HG03159 (cell line): ENCODE results near the gene DAPK1.

Experiments
- ATAC-seq: cut with Tn5 transposase; IDR thresholded peaks from one replicate; pipeline ENCODE4 v1.9.1; 2021; ENCODE audit warnings: mild to moderate bottlenecking, moderate library complexity; ENCODE audit not compliant: unreplicated experiment

DAPK1 gene

GRCh38 chr9:87587864-87588263 lies 90.2 kb downstream of the DAPK1 start:
- ATAC-seq = no peak

- ATAC-seq = no peak
Observed at GRCh38 chr9:87588339-87588738, 90.7 kb downstream of the DAPK1 start.

DNA sequence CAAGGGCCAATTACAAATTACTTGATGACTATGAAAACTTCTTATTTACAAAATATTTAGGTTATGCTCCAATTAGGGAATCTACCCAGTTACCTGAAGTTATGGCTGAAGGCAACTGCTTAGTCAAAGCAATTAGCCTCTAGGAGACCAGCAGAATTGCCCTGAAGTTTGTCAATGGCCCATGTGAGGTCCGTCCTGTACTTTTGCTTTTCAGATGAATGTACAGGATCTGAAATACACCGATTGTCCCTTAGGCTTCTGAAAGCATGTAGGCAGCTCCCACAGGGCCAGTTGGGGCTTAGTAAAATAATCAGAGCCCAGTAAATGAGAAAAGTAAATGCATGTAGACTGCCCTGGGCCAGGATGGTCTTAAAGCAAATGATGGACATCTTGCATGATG lies 93.3 kb downstream of the DAPK1 start:
- no peak for ATAC-seq

DNA sequence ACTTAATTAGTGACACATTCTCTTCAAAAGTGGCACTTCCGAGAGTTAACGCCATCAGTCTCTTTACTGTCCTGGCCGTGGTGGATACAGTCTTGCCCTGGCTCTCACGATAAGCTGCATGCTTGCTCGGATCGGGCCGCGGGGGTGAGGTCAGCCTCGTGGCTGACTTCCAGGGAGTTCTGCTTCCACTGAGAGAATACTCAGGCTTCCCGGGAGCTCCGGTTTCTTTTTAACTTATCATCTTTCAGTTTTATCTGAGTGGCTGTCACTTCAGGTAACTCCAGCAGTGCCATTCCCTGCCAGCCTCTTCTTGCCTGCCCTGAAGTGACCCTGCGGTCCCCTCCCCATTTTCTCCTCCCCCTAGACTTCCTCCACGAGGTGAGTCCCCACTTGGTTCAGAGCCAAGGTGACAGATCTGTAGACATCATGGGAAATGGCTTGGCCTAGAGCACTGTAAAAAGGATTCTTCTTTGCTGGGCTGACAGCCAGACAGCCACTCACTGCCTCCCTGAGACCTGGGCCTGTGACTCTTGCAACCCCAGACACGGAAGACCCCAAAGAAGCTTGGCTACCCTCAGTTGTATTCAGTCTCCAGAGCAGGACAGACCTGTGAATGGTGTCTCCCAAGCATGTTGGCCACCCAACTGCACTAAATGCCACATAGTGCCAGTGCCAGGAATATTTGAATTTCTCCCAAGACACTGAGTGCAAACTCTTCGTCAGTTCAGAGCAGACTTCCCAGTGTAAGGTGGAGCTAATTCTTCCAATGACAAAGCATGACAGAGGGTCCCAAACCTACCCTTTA lies 95.1 kb downstream of the DAPK1 start:
- no peak for ATAC-seq

DNA sequence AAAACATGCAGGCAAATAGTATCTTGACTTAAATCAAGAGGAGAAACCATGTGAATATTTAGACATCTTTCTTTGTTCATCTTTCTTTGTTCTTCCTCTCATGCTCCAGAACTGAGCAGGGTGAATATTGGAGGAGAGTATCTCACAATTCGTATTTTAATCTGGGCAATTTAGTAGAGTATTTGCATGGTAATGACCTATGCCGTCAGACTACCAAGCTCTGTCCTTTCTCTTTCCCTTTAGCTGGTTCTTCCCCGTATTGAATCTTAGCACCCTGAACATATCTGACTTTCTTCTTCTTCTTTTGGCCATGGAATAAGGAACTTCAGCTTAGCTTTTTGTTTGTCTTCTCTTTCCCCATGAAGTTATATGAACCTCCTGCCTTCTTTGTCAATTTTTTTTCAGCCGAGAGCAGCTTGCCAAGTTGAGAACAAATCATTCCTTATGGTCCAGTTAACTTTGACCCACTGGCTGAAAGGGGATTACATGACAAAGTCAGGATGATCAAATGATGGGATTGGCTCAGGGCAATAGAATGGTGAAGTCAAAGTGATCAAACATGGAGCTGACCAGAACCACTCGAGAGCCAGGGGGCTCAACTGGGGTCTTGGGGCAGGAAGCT lies 95.8 kb downstream of the DAPK1 start:
- ATAC-seq = no peak

DNA sequence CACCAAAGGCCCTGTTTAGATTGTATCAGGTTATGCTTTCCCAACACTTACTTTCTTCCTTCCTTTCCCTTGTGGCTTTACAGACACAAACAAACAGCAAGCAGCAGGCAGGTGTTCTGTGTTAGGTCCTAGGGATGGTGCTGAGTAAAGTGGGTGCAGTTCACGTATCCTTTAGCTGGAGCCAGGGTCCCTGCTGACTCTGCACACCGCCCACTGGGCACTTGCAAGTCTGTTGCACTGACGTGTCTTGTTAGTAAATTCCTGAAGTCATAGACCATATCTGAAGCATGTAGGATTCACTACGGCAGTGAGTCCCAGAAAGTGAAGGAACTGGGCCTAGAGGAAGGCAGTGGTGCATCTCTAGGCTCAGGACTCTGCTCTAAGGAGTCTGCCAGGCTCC lies 96.5 kb downstream of the DAPK1 start:
- ATAC-seq = no peak

- no peak for ATAC-seq
Observed at GRCh38 chr9:87594662-87595061, 97.0 kb downstream of the DAPK1 start.

DNA sequence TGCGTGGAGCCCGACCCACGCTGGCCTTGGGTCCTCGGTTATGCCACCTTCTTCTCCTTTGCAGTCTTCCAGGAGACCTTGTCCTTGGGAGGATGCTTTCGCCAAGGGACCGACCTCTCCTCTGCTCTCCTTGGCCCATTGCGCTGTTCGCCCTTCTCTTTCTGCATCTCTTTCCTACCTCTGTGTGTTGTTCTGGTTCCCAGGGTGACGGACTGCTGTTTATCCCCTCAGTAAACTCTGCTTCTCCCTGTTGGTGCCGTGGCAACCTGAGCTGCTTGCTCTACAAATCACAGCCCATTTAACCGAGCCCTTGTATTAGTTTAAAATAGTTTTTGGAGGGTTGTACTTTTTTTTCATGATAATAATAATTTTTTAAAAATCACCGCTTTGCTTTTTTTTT lies 97.9 kb downstream of the DAPK1 start:
- no peak for ATAC-seq

- ATAC-seq = no peak
Observed at GRCh38 chr9:87596862-87597261, 99.2 kb downstream of the DAPK1 start.

GRCh38 chr9:87597710-87598443 lies 100.2 kb downstream of the DAPK1 start:
- ATAC-seq = no peak

GRCh38 chr9:87599901-87600610 lies 102.4 kb downstream of the DAPK1 start:
- no peak for ATAC-seq

DNA sequence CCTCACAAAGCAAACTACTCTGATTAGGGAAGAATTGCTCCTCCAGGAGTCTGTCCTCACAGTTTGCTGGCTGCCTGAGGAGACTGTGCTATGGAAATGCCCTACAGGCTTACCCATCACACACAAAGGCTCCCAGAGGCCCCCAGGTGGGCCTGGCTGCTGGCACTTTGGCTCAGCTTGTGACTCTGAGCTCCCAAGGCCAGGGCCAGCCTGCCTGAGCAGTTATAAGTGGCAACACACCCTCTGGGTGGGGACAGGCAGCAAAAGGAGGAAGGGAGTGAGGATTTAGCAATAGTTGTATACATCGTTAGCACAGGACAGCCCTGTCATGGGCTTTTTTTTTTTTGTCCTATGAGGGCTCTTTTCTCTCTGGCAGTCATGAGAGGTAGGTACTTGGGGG lies 103.5 kb downstream of the DAPK1 start:
- ATAC-seq = no peak

DNA sequence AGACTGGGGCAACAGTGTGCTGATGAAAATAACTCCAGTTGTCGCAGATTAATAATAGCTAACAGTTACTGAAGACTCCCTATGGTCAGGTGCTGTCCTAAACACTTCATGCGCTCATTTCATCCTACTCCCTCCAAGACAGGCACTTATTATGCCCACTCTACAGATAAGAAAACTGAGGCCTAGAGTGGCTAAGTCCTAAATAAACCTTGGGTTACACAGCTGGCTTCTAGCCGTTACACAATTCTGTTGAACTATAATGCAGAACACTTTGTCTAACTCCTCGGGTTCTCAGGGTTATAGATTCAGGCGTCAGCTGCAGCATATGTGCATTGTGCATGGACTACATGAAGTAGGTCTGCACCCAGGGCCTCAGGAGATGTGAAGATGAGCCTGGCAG lies 103.9 kb downstream of the DAPK1 start:
- no peak for ATAC-seq

GRCh38 chr9:87602933-87603643 lies 105.4 kb downstream of the DAPK1 start:
- ATAC-seq = no peak

DNA sequence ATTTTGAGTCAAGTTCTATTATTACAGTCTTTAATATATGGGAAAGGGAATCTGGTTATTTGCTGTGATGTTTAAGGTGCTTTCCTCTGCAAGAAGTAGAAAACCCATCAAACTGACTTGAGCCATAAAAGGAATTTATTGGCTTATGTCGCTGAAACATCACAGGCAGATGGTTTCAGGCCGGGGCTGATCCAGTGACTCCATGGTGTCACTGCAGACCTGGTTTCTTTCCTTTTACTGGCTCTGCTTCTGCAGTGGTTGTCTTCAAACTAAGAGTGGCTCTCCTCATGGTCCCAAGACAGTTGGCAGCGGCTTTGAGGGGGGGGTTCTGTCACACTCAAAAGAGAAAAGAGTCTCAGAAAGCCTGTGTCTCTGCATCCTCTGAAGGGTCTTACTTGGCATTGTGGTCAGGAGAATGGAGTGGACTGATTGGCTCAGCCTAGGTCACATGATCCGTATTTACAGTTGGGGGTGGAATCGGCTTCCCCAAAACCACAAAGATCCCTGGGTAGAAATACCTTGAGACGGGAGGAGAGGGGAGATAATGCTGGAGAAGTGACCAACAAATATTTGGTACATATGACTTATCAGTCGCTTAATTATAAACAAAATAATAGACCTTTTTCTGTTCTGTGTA lies 106.3 kb downstream of the DAPK1 start:
- ATAC-seq = no peak

DNA sequence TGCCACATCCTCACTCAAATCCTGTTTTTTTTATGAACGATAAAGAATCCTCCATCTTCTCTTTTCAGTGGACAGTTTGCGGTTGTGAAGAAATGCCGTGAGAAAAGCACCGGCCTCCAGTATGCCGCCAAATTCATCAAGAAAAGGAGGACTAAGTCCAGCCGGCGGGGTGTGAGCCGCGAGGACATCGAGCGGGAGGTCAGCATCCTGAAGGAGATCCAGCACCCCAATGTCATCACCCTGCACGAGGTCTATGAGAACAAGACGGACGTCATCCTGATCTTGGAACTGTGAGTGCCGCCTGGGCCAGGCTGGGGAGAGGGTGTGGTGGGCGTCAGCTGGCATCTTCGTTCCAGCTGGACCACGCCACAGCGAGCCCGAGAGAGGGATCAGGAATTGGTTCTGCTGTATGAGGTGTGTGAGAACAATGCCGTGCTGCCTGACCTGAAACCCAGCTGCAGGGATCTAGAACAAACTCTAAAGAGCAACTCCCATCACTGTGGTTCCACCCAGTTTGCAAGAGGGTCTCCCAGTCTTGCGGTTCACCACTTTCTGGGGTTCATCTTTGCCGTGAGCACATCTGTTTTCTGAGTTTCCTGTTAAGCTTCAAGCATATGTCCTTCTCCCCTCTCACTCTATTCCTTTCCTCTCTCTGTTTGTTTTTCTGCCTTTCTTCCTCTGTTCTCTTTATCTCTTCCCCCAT lies 107.4 kb downstream of the DAPK1 start:
- ATAC-seq = peak; percentile 50

GRCh38 chr9:87605676-87606075 lies 108.0 kb downstream of the DAPK1 start:
- no peak for ATAC-seq

DNA sequence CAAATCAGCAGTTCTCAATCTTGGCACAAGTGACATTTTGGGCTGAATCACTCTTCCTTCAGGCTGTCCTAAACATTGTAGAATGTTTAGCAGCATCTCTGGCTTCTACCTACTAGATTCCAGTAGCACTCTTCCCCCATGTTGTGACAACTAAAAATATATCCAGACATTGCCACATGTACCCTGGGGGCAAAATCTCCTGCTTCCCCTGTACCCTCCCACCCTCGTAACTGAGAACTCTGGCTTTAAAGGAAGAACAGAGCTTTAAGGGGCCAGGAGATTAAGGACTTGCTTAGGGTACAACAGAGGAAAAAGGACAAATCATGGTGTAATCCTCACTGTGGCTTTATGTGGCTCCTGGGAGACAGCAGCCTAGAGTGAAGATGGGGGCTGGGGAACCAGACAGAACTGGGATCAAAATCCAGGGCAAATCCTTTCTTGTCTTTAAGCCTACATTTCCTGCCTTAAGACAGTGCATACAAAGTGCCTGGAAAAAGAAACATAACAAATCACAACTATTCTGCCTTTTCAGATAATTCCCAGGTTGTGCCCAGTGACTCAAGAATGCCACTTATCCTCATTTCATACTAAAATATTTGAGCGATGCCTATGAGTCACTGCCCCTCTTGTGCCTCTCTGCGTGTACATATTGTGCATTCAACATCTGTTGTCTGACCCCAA lies 109.3 kb downstream of the DAPK1 start:
- no peak for ATAC-seq

GRCh38 chr9:87607859-87608258 lies 110.2 kb downstream of the DAPK1 start:
- no peak for ATAC-seq
